HUES6 (cell line): Measurements from ENCODE around the gene IFNA16.
"Not testable (repeated sequence)": the region's sequence is repeated elsewhere in the genome, so short reads cannot be mapped to it uniquely, and the experiment has no call there.

Experiments
- H3K27ac ChIP-seq: 2 replicates; pipeline ENCODE4 v1.7.0; 2013; ENCODE audit warnings: low read depth, mild to moderate bottlenecking, low read length, inconsistent platforms
- H3K27me3 ChIP-seq: 2 replicates; pipeline ENCODE4 v1.6.1; 2013; ENCODE audit warnings: low read length; ENCODE audit not compliant: control insufficient read depth, insufficient read depth
- H3K36me3 ChIP-seq: 2 replicates; pipeline ENCODE4 v1.6.1; 2013; ENCODE audit warnings: low read length; ENCODE audit not compliant: control insufficient read depth, insufficient read depth
- H3K4me1 ChIP-seq: 2 replicates; pipeline ENCODE4 v1.6.1; 2013; ENCODE audit warnings: low read length; ENCODE audit not compliant: control insufficient read depth, insufficient read depth
- H3K4me3 ChIP-seq: 2 replicates; pipeline ENCODE4 v1.5.1; 2013; ENCODE audit warnings: low read depth, low read length
- H3K9ac ChIP-seq: one replicate; pipeline ENCODE4 v1.6.1; 2013; ENCODE audit warnings: mild to moderate bottlenecking, low read length
- H3K9me3 ChIP-seq: 2 replicates; pipeline ENCODE4 v1.6.1; 2013; ENCODE audit warnings: low read depth, low read length; ENCODE audit not compliant: control insufficient read depth, insufficient read depth

Gene IFNA16

GRCh38 chr9:21194867-21195776 lies 22.0 kb downstream of the IFNA16 start:
- not testable (repeated sequence) for H3K9ac ChIP-seq

GRCh38 chr9:21187487-21187886 lies 29.6 kb downstream of the IFNA16 start, which contains the start of gene IFNA4:
TSS of gene IFNA4 (minus strand) at chr9:21187587. CDS start at chr9:21187531, 56 bp downstream.
- H3K9me3 ChIP-seq, H3K36me3 ChIP-seq, H3K4me3 ChIP-seq, H3K9ac ChIP-seq, H3K4me1 ChIP-seq, H3K27me3 ChIP-seq, H3K27ac ChIP-seq: not testable (repeated sequence)

More at GRCh38 chr9:21194867-21195776, 22.0 kb downstream of the IFNA16 start:
- not testable (repeated sequence) for H3K4me1 ChIP-seq, H3K36me3 ChIP-seq, H3K27me3 ChIP-seq, H3K4me3 ChIP-seq, H3K9me3 ChIP-seq, H3K27ac ChIP-seq

GRCh38 chr9:21182810-21183736 lies 34.0 kb downstream of the IFNA16 start:
- not testable (repeated sequence) for H3K27me3 ChIP-seq, H3K9ac ChIP-seq, H3K27ac ChIP-seq, H3K4me3 ChIP-seq, H3K4me1 ChIP-seq, H3K9me3 ChIP-seq, H3K36me3 ChIP-seq

GRCh38 chr9:21174671-21175070 lies 42.4 kb downstream of the IFNA16 start:
- Histone ChIP-seq H3K4me1 (no peaks in the 10 kb centered on the region), H3K9me3 (no peaks in the 10 kb centered on the region), H3K27ac (no peak overlapping the region), H3K4me3 (no peak overlapping the region), H3K36me3 (no peaks in the 10 kb centered on the region), H3K27me3 (no peaks in the 10 kb centered on the region), H3K9ac (no peak overlapping the region)

GRCh38 chr9:21172156-21172555 lies 45.0 kb downstream of the IFNA16 start:
- no peaks in the 10 kb centered on the region for H3K27me3 ChIP-seq
- no peaks in the 10 kb centered on the region for H3K4me1 ChIP-seq
- no peaks in the 10 kb centered on the region for H3K36me3 ChIP-seq
- H3K4me3 ChIP-seq: no peak overlapping the region
- no peak overlapping the region for H3K9ac ChIP-seq
- H3K27ac ChIP-seq: no peak overlapping the region
- no peaks in the 10 kb centered on the region for H3K9me3 ChIP-seq

GRCh38 chr9:21171351-21171750 lies 45.8 kb downstream of the IFNA16 start:
- no peaks in the 10 kb centered on the region for H3K4me1 ChIP-seq
- no peak overlapping the region for H3K4me3 ChIP-seq
- H3K27me3 ChIP-seq: no peaks in the 10 kb centered on the region
- no peaks in the 10 kb centered on the region for H3K9me3 ChIP-seq
- no peak overlapping the region for H3K27ac ChIP-seq
- no peaks in the 10 kb centered on the region for H3K36me3 ChIP-seq
- no peak overlapping the region for H3K9ac ChIP-seq

GRCh38 chr9:21166560-21166959 lies 50.6 kb downstream of the IFNA16 start, which contains the start of gene IFNA21:
TSS of gene IFNA21 (minus strand) at chr9:21166660. CDS start at chr9:21166612, 48 bp downstream.
- not testable (repeated sequence) for H3K36me3 ChIP-seq, H3K4me1 ChIP-seq, H3K27me3 ChIP-seq, H3K27ac ChIP-seq, H3K4me3 ChIP-seq, H3K9me3 ChIP-seq, H3K9ac ChIP-seq
